Naive thymus-derived CD4-positive, alpha-beta T cell (primary cell): ENCODE measurements around the gene WWOX. TPM values are rescaled to one million over a fixed set of nuclear protein-coding genes. Genes with fewer than 3 reads are reported as not detected.

Experiments
- ATAC-seq: fragments of 150-1000 bp; cut with Tn5 transposase; 2 replicates; pipeline ENCODE4 v1.10.0; 2021; ENCODE audit warnings: mild to moderate bottlenecking, moderate library complexity
- CTCF ChIA-PET: fragments of 350-600 bp; sonication (Branson Sonifier 250); formaldehyde crosslinking; loops from one replicate; lab custom pipeline; 2021; ENCODE audit warnings: antibody characterized with exemption; lab: Charles Lee
- POLR2A ChIA-PET: fragments of 350-600 bp; sonication (Branson Sonifier 250); formaldehyde crosslinking; loops from one replicate; lab custom pipeline; 2021; ENCODE audit warnings: antibody characterized with exemption, inconsistent platforms; lab: Charles Lee
- DNase-seq, 9 donors: peaks; one replicate each; pipeline versions ENCODE4 v3.0.0 to v3.0.0-alpha.2; 2020 to 2022; ENCODE audit warnings: mixed read lengths in 1 of 9
- H3K27ac ChIP-seq: one replicate; pipeline ENCODE4 v1.7.0; 2013; ENCODE audit warnings: mild to moderate bottlenecking, low read depth, low read length, moderate library complexity
- H3K27me3 ChIP-seq, 2 donors: one replicate each; pipeline ENCODE4 v1.7.0; 2013; ENCODE audit warnings: low read length in 2 of 2, mild to moderate bottlenecking in 2 of 2, moderate library complexity in 2 of 2; ENCODE audit not compliant: control insufficient read depth in 2 of 2, insufficient read depth in 2 of 2
- H3K36me3 ChIP-seq, 3 experiments: 1 replicate in 2 of 3; 2 replicates in 1 of 3; pipeline ENCODE4 v1.7.0; 2013; ENCODE audit warnings: low read length in 3 of 3, mild to moderate bottlenecking in 3 of 3, moderate library complexity in 1 of 3; ENCODE audit not compliant: insufficient read depth in 3 of 3, control insufficient read depth in 2 of 3
- H3K4me1 ChIP-seq, 2 donors: one replicate each; pipeline ENCODE4 v1.7.0; 2013; ENCODE audit warnings: low read length in 2 of 2, mild to moderate bottlenecking in 2 of 2, moderate library complexity in 1 of 2; ENCODE audit not compliant: control insufficient read depth in 2 of 2, insufficient read depth in 2 of 2
- H3K4me3 ChIP-seq: 2 replicates; pipeline ENCODE4 v1.7.0; 2013; ENCODE audit warnings: mild to moderate bottlenecking, low read length
- H3K9me3 ChIP-seq, 3 experiments: 1 replicate in 2 of 3; 2 replicates in 1 of 3; pipeline ENCODE4 v1.7.0; 2013; ENCODE audit warnings: low read length in 3 of 3; ENCODE audit not compliant: control insufficient read depth in 2 of 3
- H3K27ac Mint-ChIP-seq, 9 donors: one replicate each; pipeline ENCODE4 v1.8.0; 2020 to 2022; ENCODE audit warnings: mixed read lengths in 9 of 9, mild to moderate bottlenecking in 8 of 9, moderate library complexity in 5 of 9, inconsistent platforms in 2 of 9
- H3K27me3 Mint-ChIP-seq, 5 donors: one replicate each; pipeline ENCODE4 v1.8.0; 2021 to 2022; ENCODE audit warnings: mixed read lengths in 5 of 5, mild to moderate bottlenecking in 1 of 5
- H3K36me3 Mint-ChIP-seq, 5 donors: one replicate each; pipeline ENCODE4 v1.8.0; 2020 to 2022; ENCODE audit warnings: mixed read lengths in 5 of 5, mild to moderate bottlenecking in 3 of 5, inconsistent platforms in 1 of 5
- H3K4me1 Mint-ChIP-seq, 7 donors: one replicate each; pipeline ENCODE4 v1.8.0; 2020 to 2022; ENCODE audit warnings: mixed read lengths in 7 of 7, mild to moderate bottlenecking in 3 of 7, inconsistent platforms in 1 of 7
- H3K4me3 Mint-ChIP-seq, 10 donors: one replicate each; pipeline ENCODE4 v1.8.0; 2020 to 2022; ENCODE audit warnings: mild to moderate bottlenecking in 10 of 10, mixed read lengths in 10 of 10, moderate library complexity in 6 of 10, inconsistent platforms in 2 of 10
- H3K9me3 Mint-ChIP-seq, 11 donors: one replicate each; pipeline ENCODE4 v1.8.0; 2020 to 2022; ENCODE audit warnings: mixed read lengths in 11 of 11, mild to moderate bottlenecking in 4 of 11, inconsistent platforms in 1 of 11, moderate library complexity in 1 of 11
- intact Hi-C, 2 donors: fragments of 100-400 bp; cut with micrococcal nuclease; formaldehyde crosslinking; loops; one replicate each; pipeline ENCODE4 v1.15.1; 2023
- polyA plus RNA-seq, 2 donors: library from polyadenylated mRNA; unstranded; fragments of 300-500 nt; fragmentation: Illumina TruSeq; gene quantifications; one replicate each; pipeline ENCODE4 v1.2.3, GENCODE V29; 2021
- total RNA-seq, 6 experiments: library from RNA in 5 of 6; stranded (reverse) in 5 of 6; gene quantifications; 1 replicate in 5 of 6; 2 replicates in 1 of 6; pipeline ENCODE4 v1.2.3 and lab custom pipeline; 2021 to 2026

Gene WWOX
- total and polyA plus RNA-seq, 7 experiments from 2014 or later: 13.8 to 31.1 (median 20.8) TPM

GRCh38 chr16:78428193-78428592 is 328.7 kb downstream of the WWOX start:
- DNase-seq: no peak
- Mint-ChIP-seq H3K27me3 (no peaks in the 10 kb centered on the region), H3K9me3 (peaks cover 0 to 4% (median 0%) of the 10 kb centered on the region in 11 donors), H3K36me3 (peaks cover 0 to 67% (median 50%) of the 10 kb centered on the region in 5 donors), H3K4me1 (peaks cover 0 to 3% (median 0%) of the 10 kb centered on the region in 7 donors), H3K27ac (no peak overlapping the region), H3K4me3 (no peak overlapping the region)
- ChIA-PET CTCF (no interaction called here), POLR2A (no interaction called here)
- no peak for ATAC-seq
- Histone ChIP-seq H3K4me1 (no peaks in the 10 kb centered on the region), H3K27me3 (no peaks in the 10 kb centered on the region), H3K9me3 (no peaks in the 10 kb centered on the region), H3K4me3 (no peak overlapping the region), H3K36me3 (peaks cover 0 to 6% (median 0%) of the 10 kb centered on the region in 3 experiments), H3K27ac (no peak overlapping the region)
- intact Hi-C loops: no loop called here

- no peaks in the 10 kb centered on the region for H3K9me3 ChIP-seq
- peaks cover 0 to 6% (median 0%) of the 10 kb centered on the region in 3 experiments for H3K36me3 ChIP-seq
- Mint-ChIP-seq H3K27ac (no peak overlapping the region), H3K27me3 (no peaks in the 10 kb centered on the region), H3K4me1 (peaks cover 0 to 3% (median 0%) of the 10 kb centered on the region in 7 donors), H3K4me3 (no peak overlapping the region), H3K9me3 (peaks cover 0 to 5% (median 0%) of the 10 kb centered on the region in 11 donors), H3K36me3 (peaks cover 0 to 70% (median 54%) of the 10 kb centered on the region in 5 donors)
- H3K4me3 ChIP-seq: no peak overlapping the region
- no peaks in the 10 kb centered on the region for H3K27me3 ChIP-seq
- H3K4me1 ChIP-seq: no peaks in the 10 kb centered on the region
- intact Hi-C loops: loop anchor here in 1 of 2 donors (10.0 kb wide), 1 partner anchor 315 kb away; no protein-coding TSS in a partner anchor
- DNase-seq (no peak), ATAC-seq (no peak)
- POLR2A ChIA-PET: no interaction called here
- CTCF ChIA-PET: no interaction called here
- H3K27ac ChIP-seq: no peak overlapping the region
These were observed 330.8 kb downstream of the WWOX start for GRCh38 chr16:78430281-78430680.

DNA sequence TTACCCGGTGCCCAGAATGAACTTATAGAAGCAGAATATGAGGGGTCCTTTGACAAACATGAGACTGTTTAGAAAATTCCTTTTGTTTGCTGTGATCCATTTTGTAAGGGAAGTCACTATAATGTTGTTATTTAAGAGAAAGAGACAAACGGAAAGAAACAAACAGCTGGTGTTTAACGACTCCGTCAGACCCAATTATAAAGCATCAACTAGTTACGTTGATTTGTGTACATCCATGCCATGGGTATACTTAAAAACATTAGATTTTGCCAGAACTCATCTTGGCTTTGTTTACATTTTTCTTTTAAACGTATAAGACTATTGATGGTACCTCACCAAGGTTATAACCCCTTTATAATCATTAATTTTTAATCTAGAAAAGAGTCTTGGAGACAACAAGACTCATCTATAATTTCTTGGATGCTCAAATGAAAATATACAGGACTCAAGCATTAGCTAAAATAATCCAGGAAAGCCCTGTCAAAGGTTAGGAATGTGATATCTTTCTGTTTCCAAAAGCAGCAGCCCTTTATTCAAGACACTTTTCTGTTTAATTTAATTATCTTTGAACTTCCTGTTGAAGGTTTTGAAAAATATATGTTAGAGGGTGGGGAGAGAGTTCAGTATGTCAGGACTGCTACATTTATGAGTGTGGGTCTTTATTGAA is 331.7 kb downstream of the WWOX start:
- Mint-ChIP-seq H3K4me1 (peaks cover 0 to 3% (median 0%) of the 10 kb centered on the region in 7 donors), H3K27ac (no peak overlapping the region), H3K27me3 (no peaks in the 10 kb centered on the region), H3K36me3 (peaks cover 0 to 68% (median 46%) of the 10 kb centered on the region in 5 donors), H3K9me3 (peaks cover 0 to 5% (median 0%) of the 10 kb centered on the region in 11 donors), H3K4me3 (no peak overlapping the region)
- CTCF ChIA-PET: no interaction called here
- POLR2A ChIA-PET: no interaction called here
- intact Hi-C loops: loop anchor here in 1 of 2 donors (10.0 kb wide), 1 partner anchor 316 kb away; no protein-coding TSS in a partner anchor
- ATAC-seq: no peak
- DNase-seq: no peak
- Histone ChIP-seq H3K4me1 (no peaks in the 10 kb centered on the region), H3K4me3 (no peak overlapping the region), H3K9me3 (no peaks in the 10 kb centered on the region), H3K27me3 (no peaks in the 10 kb centered on the region), H3K27ac (no peak overlapping the region), H3K36me3 (no peaks in the 10 kb centered on the region)

DNA sequence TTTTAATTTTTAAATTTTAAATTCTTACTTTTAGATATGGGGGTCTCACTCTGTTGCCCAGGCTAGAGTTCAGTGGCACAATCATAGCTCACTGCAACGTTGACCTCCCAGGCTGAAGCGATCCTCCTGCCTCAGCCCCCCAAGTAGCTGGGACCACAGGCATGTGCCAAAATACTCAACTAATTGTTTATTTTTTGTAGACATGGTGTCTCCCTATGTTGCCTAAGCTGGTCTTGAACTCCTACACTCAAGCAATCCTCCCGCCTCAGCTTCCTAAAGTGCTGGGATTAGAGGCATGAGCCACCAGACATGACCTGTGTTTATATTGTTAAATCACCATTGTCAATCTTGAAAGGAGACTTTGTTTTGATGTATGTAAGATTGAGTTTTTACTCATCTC is 332.2 kb downstream of the WWOX start:
- ChIA-PET CTCF (no interaction called here), POLR2A (no interaction called here)
- no peak overlapping the region for H3K27ac ChIP-seq
- Mint-ChIP-seq H3K4me3 (no peak overlapping the region), H3K4me1 (peaks cover 0 to 3% (median 0%) of the 10 kb centered on the region in 7 donors), H3K36me3 (peaks cover 0 to 65% (median 43%) of the 10 kb centered on the region in 5 donors), H3K9me3 (peaks cover 0 to 5% (median 0%) of the 10 kb centered on the region in 11 donors), H3K27ac (no peak overlapping the region), H3K27me3 (no peaks in the 10 kb centered on the region)
- H3K36me3 ChIP-seq: no peaks in the 10 kb centered on the region
- H3K9me3 ChIP-seq: no peaks in the 10 kb centered on the region
- no peaks in the 10 kb centered on the region for H3K27me3 ChIP-seq
- no peak for ATAC-seq
- H3K4me3 ChIP-seq: no peak overlapping the region
- intact Hi-C loops: loop anchor here in 1 of 2 donors (10.0 kb wide), 1 partner anchor 317 kb away; no protein-coding TSS in a partner anchor
- H3K4me1 ChIP-seq: no peaks in the 10 kb centered on the region
- no peak for DNase-seq

DNA sequence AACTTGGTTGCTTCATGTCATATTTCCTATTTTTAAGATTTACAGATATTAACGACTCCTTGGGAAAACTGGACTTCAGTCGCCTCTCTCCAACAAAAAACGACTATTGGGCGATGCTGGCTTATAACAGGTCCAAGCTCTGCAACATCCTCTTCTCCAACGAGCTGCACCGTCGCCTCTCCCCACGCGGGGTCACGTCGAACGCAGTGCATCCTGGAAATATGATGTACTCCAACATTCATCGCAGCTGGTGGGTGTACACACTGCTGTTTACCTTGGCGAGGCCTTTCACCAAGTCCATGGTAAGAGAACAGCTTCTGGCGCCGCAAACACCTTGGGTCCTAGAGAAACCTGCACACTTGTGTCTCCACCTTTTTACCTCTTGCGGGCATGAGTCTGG is 333.0 kb downstream of the WWOX start:
- H3K36me3 Mint-ChIP-seq: peaks cover 0 to 57% (median 42%) of the 10 kb centered on the region in 5 donors
- ChIA-PET CTCF (no interaction called here), POLR2A (no interaction called here)
- Histone ChIP-seq H3K4me3 (no peak overlapping the region), H3K9me3 (no peaks in the 10 kb centered on the region), H3K27me3 (no peaks in the 10 kb centered on the region), H3K27ac (no peak overlapping the region), H3K36me3 (no peaks in the 10 kb centered on the region), H3K4me1 (no peaks in the 10 kb centered on the region)
- DNase-seq (no peak), ATAC-seq (no peak)
- H3K27me3 Mint-ChIP-seq: no peaks in the 10 kb centered on the region
- peaks cover 0 to 5% (median 0%) of the 10 kb centered on the region in 11 donors for H3K9me3 Mint-ChIP-seq
- intact Hi-C loops: loop anchor here in 1 of 2 donors (10.0 kb wide), 1 partner anchor 318 kb away; no protein-coding TSS in a partner anchor
- no peak overlapping the region for H3K27ac Mint-ChIP-seq
- H3K4me3 Mint-ChIP-seq: no peak overlapping the region
- H3K4me1 Mint-ChIP-seq: peaks cover 0 to 3% (median 0%) of the 10 kb centered on the region in 7 donors

GRCh38 chr16:78433116-78433515 is 333.7 kb downstream of the WWOX start:
- peaks cover 0 to 5% (median 0%) of the 10 kb centered on the region in 11 donors for H3K9me3 Mint-ChIP-seq
- intact Hi-C loops: loop anchor here in 1 of 2 donors (10.0 kb wide), 1 partner anchor 318 kb away; no protein-coding TSS in a partner anchor
- no peaks in the 10 kb centered on the region for H3K9me3 ChIP-seq
- no peaks in the 10 kb centered on the region for H3K4me1 ChIP-seq
- DNase-seq (no peak), ATAC-seq (no peak)
- ChIA-PET POLR2A (no interaction called here), CTCF (no interaction called here)
- no peaks in the 10 kb centered on the region for H3K36me3 ChIP-seq
- H3K27me3 ChIP-seq: no peaks in the 10 kb centered on the region
- H3K27ac ChIP-seq: no peak overlapping the region
- H3K27ac Mint-ChIP-seq: no peak overlapping the region
- peaks cover 0 to 55% (median 39%) of the 10 kb centered on the region in 5 donors for H3K36me3 Mint-ChIP-seq
- no peak overlapping the region for H3K4me3 ChIP-seq
- no peaks in the 10 kb centered on the region for H3K27me3 Mint-ChIP-seq
- H3K4me3 Mint-ChIP-seq: no peak overlapping the region
- peaks cover 0 to 1% (median 0%) of the 10 kb centered on the region in 7 donors for H3K4me1 Mint-ChIP-seq
